ENCODE measurements around the gene CCDC14. TPM values are rescaled to one million over a fixed set of nuclear protein-coding genes. Genes with fewer than 3 reads are reported as not detected.

Gene CCDC14
- total RNA-seq, 2 donors from 2014 or later = 69.5 to 70.1 TPM

DNA sequence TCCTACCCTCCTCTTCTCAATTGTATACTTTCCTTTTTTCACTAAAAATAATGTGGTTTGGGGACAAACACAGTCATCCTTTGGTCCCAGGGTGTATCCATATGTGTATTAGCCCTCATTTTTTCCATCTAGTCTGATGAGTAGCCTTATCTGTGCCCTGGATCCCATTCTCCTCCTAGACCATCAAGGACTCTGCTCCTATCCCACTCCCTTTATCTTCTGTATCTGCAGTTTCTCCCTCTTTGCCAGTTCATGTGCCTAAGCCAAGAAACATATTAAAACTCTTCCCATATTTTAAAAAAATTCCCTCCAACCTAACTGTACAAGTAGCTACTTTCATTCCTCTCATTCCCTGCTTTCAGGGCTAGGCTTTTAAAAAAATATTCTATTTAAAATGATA, 25.2 kb downstream of the CCDC14 start:
- no peak overlapping the region for H3K4me3 ChIP-seq
- intact Hi-C loops (cut with DNase I) = no loop called here
- H3K9ac ChIP-seq (ENCODE audit: low read depth in 2 of 2, low read length in 2 of 2) = no peak overlapping the region
- TF ChIP-seq, protein P1, sequence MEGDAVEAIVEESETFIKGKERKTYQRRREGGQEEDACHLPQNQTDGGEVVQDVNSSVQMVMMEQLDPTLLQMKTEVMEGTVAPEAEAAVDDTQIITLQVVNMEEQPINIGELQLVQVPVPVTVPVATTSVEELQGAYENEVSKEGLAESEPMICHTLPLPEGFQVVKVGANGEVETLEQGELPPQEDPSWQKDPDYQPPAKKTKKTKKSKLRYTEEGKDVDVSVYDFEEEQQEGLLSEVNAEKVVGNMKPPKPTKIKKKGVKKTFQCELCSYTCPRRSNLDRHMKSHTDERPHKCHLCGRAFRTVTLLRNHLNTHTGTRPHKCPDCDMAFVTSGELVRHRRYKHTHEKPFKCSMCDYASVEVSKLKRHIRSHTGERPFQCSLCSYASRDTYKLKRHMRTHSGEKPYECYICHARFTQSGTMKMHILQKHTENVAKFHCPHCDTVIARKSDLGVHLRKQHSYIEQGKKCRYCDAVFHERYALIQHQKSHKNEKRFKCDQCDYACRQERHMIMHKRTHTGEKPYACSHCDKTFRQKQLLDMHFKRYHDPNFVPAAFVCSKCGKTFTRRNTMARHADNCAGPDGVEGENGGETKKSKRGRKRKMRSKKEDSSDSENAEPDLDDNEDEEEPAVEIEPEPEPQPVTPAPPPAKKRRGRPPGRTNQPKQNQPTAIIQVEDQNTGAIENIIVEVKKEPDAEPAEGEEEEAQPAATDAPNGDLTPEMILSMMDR (IDR thresholded peaks at IDR 0.05) = no peak
- H3K36me3 ChIP-seq = no peaks in the 10 kb centered on the region
- DNase-seq = no peak
- H3K4me1 ChIP-seq = no peaks in the 10 kb centered on the region
- no peak overlapping the region for H3K27ac ChIP-seq
- H3K27me3 ChIP-seq = no peaks in the 10 kb centered on the region
- no peaks in the 10 kb centered on the region for H3K9me3 ChIP-seq

DNA sequence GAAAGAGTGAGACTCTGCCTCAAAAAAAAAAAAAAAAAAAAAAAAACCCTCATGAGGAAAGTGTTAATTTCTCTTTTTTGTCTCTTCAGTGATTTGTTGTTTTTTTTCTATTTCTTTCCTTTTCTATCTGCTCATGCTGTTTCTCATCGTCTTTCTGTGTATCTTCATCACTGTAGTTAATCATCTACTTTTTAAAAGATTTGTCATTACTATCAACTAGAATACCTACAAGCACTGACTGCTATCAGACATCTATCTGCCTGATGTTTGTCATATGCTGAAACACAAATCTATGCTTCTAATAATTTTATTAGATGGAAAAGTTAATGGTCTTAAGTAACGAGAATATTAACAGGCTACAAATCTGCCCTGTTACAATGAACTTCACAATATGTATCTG, 26.8 kb downstream of the CCDC14 start:
- intact Hi-C loops (cut with DNase I) = no loop called here
- H3K36me3 ChIP-seq = no peaks in the 10 kb centered on the region
- no peaks in the 10 kb centered on the region for H3K27me3 ChIP-seq
- TF ChIP-seq, protein P1 (IDR thresholded peaks at IDR 0.05) = no peak
- no peak for DNase-seq
- H3K4me3 ChIP-seq = no peak overlapping the region
- no peak overlapping the region for H3K27ac ChIP-seq
- no peaks in the 10 kb centered on the region for H3K4me1 ChIP-seq
- no peaks in the 10 kb centered on the region for H3K9me3 ChIP-seq
- H3K9ac ChIP-seq (ENCODE audit: low read depth in 2 of 2, low read length in 2 of 2) = no peak overlapping the region

DNA sequence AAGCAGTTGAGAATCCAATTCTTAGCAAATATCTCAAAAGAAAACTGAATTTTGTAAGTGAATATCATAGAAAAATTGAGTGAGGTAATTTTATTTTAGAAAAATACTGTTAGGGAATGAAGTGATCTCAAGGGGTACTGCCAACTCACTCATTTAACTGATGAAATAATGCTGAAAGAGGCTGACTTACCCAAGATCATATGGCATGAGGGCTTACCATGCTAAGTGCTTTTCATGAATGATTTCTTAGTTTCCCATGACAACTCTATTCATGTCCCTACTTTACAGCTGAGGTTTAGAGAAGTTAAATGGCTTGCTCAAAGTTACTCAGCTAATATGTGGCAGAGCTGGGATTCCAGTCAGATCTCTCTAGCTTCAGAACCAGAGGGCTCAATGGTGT, 30.6 kb downstream of the CCDC14 start:
- Histone ChIP-seq H3K9me3 (no peaks in the 10 kb centered on the region), H3K4me3 (no peak overlapping the region), H3K27ac (no peak overlapping the region), H3K4me1 (no peaks in the 10 kb centered on the region), H3K9ac (ENCODE audit: low read depth in 2 of 2, low read length in 2 of 2) (no peak overlapping the region), H3K36me3 (no peaks in the 10 kb centered on the region), H3K27me3 (no peaks in the 10 kb centered on the region)
- intact Hi-C loops (cut with DNase I) = no loop called here
- DNase-seq = no peak
- TF ChIP-seq, protein P1 (IDR thresholded peaks at IDR 0.05) = no peak

DNA sequence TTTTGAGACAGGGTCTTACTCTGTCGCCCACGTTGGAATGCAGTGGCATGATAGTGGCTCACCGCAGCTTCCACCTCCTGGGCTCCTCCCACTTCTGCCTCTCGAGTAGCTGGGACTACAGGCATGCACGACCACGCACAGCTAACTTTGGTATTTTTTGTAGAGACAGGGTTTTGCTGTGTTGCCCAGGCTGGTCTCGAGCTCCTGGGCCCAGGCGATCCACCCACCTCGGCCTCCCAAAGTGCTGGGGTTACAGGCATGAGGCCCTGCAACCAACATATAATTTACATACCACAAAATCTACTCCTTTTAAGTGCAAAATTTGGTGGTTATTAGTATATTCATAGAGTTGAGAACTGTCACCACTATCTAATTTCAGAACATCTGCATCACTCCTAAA, 31.7 kb downstream of the CCDC14 start:
- no peaks in the 10 kb centered on the region for H3K36me3 ChIP-seq
- no peaks in the 10 kb centered on the region for H3K9me3 ChIP-seq
- no peaks in the 10 kb centered on the region for H3K4me1 ChIP-seq
- H3K27me3 ChIP-seq = no peaks in the 10 kb centered on the region
- TF ChIP-seq, protein P1 (IDR thresholded peaks at IDR 0.05) = no peak
- no peak overlapping the region for H3K4me3 ChIP-seq
- DNase-seq = no peak
- H3K9ac ChIP-seq (ENCODE audit: low read depth in 2 of 2, low read length in 2 of 2) = no peak overlapping the region
- no peak overlapping the region for H3K27ac ChIP-seq
- intact Hi-C loops (cut with DNase I) = no loop called here

DNA sequence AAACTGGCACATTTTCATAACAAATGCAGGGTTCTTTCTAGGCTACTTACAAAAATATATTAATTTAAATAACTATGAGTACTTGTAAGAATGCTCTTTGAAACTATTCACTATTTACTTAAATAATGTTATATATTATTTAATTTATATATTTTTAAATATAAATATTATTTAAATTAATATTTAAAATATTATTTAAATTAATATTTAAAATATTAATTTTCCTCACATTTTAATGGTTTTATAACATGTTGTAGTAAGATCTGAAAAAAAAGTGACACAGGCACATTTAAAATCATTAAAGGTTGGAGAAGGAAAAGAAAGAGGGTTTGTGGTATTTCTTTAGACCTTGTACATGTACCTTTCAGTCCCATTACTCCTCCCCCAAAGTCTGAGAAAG, 34.6 kb downstream of the CCDC14 start:
- Histone ChIP-seq H3K27ac (no peak overlapping the region), H3K9ac (ENCODE audit: low read depth in 2 of 2, low read length in 2 of 2) (no peak overlapping the region), H3K27me3 (no peaks in the 10 kb centered on the region), H3K4me3 (no peak overlapping the region), H3K9me3 (no peaks in the 10 kb centered on the region), H3K4me1 (no peaks in the 10 kb centered on the region), H3K36me3 (no peaks in the 10 kb centered on the region)
- TF ChIP-seq, protein P1 (IDR thresholded peaks at IDR 0.05) = no peak
- intact Hi-C loops (cut with DNase I) = no loop called here
- no peak for DNase-seq

DNA sequence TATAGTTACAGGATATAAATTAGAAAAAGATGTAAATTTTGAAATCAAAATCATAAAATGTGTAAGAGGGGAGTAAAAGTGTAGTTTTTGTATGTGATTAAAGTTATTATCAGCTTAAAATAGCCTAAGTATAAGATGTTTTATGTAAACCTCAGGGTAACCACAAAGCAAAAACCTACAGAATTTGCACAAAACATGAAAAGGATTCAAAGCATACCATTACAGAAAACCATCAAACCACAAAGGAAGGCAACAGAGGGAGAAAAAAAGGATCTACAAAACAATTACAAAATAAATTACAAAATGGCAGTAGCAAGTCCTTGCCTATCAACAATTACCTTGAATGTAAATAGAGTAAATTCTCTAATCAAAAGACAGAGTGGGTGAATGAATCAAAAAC, 40.2 kb downstream of the CCDC14 start:
- TF ChIP-seq, protein P1 (IDR thresholded peaks at IDR 0.05) = no peak
- no peak overlapping the region for H3K27ac ChIP-seq
- H3K36me3 ChIP-seq = peaks cover 4% of the 10 kb centered on the region
- no peaks in the 10 kb centered on the region for H3K9me3 ChIP-seq
- H3K9ac ChIP-seq (ENCODE audit: low read depth in 2 of 2, low read length in 2 of 2) = no peak overlapping the region
- no peak for DNase-seq
- intact Hi-C loops (cut with DNase I) = no loop called here
- H3K27me3 ChIP-seq = no peaks in the 10 kb centered on the region
- H3K4me1 ChIP-seq = no peaks in the 10 kb centered on the region
- no peak overlapping the region for H3K4me3 ChIP-seq
